ENCODE measurements around the gene RAB11B.

RAB11B gene

DNA sequence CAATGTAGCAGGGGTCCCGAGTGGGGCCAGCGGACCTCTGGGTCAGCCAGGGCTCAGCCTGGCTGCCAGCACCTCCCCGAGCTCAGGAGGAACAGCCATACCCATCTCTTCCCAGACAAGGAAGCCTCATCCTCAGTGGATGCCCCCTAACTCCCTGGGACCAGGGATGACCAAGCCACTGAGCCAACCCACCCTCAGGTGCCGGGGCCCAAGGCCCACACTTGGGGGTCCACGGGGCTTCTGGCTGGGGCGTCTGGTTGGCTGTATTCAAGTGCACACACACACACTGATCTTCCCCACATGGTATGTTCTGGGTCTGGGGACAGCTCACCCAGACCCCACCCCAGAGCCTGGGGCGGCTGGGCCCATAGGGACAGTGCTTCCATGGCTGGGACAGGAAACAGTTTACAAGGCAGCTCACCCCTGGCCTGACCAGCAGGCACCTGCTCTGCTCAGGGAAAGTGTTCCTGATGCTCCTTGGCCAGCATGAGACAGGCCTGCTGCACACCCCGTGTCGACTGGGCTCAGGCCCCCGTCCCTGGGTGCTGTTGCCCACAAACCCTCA, 7.7 kb downstream of the RAB11B start:
- H3K36me3 ChIP-seq (ENCODE audit: insufficient read depth, low read length) = peaks cover 21% of the 10 kb centered on the region; the same call in 1 of the 2 replicates
- H2AFZ ChIP-seq (ENCODE audit: low read length) = no peak overlapping the region
- H4K20me1 ChIP-seq (ENCODE audit: insufficient read depth, low read length, poor library complexity, severe bottlenecking) = peaks cover 43% of the 10 kb centered on the region
- H3K9me3 ChIP-seq (ENCODE audit: insufficient read depth, low read depth, low read length) = no peaks in the 10 kb centered on the region
- H3K27me3 ChIP-seq (ENCODE audit: insufficient read depth, low read length, poor library complexity, severe bottlenecking) = no peaks in the 10 kb centered on the region
- peaks cover 11% of the 10 kb centered on the region for H3K4me1 ChIP-seq (ENCODE audit: insufficient read depth, low read length, poor library complexity, severe bottlenecking)
- H3K4me3 ChIP-seq (ENCODE audit: low read length, poor library complexity, severe bottlenecking) = no peak overlapping the region
- H3K9ac ChIP-seq (ENCODE audit: low read depth, low read length, poor library complexity, severe bottlenecking) = no peak overlapping the region
- H3K79me2 ChIP-seq (ENCODE audit: insufficient read depth, low read length) = peaks cover 67% of the 10 kb centered on the region
- TF ChIP-seq, protein P1, sequence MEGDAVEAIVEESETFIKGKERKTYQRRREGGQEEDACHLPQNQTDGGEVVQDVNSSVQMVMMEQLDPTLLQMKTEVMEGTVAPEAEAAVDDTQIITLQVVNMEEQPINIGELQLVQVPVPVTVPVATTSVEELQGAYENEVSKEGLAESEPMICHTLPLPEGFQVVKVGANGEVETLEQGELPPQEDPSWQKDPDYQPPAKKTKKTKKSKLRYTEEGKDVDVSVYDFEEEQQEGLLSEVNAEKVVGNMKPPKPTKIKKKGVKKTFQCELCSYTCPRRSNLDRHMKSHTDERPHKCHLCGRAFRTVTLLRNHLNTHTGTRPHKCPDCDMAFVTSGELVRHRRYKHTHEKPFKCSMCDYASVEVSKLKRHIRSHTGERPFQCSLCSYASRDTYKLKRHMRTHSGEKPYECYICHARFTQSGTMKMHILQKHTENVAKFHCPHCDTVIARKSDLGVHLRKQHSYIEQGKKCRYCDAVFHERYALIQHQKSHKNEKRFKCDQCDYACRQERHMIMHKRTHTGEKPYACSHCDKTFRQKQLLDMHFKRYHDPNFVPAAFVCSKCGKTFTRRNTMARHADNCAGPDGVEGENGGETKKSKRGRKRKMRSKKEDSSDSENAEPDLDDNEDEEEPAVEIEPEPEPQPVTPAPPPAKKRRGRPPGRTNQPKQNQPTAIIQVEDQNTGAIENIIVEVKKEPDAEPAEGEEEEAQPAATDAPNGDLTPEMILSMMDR (conservative IDR thresholded peaks at IDR 0.05; ENCODE audit: low read length) = no peak
- TF ChIP-seq EZH2phosphoT487 (IDR thresholded peaks at IDR 0.05; ENCODE audit: borderline replicate concordance) = no peak
- H3K9me2 ChIP-seq (replicated peaks; ENCODE audit: low read depth, low read length) = no peaks in the 10 kb centered on the region
- H3F3A ChIP-seq (ENCODE audit: low read depth) = no peaks in the 10 kb centered on the region
- H3K4me2 ChIP-seq (ENCODE audit: low read depth, low read length, poor library complexity, severe bottlenecking) = no peak overlapping the region

DNA sequence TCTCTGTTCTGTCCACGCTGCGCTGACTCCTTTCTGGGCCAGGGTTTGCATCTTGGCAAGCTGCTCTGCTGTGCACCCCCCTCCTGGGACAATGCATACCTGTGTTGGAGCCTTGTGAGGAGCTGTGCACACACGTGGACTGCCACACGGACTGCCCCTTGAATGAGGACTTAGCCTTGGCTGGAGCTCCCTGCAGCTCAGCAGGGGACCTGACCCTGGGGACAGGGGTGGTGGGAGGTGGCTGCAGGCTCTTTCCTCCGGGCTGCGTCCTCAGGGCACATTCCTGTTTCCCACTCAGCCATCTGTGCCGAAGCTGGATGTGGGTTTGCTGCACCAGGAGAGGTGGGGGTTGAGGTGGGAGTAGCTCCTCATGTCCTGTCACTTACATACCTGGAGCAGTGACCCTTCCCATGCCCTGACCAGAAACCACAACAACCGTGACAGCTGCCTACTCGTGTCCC, 8.2 kb downstream of the RAB11B start:
- H3K79me2 ChIP-seq (ENCODE audit: insufficient read depth, low read length) = peaks cover 62% of the 10 kb centered on the region

DNA sequence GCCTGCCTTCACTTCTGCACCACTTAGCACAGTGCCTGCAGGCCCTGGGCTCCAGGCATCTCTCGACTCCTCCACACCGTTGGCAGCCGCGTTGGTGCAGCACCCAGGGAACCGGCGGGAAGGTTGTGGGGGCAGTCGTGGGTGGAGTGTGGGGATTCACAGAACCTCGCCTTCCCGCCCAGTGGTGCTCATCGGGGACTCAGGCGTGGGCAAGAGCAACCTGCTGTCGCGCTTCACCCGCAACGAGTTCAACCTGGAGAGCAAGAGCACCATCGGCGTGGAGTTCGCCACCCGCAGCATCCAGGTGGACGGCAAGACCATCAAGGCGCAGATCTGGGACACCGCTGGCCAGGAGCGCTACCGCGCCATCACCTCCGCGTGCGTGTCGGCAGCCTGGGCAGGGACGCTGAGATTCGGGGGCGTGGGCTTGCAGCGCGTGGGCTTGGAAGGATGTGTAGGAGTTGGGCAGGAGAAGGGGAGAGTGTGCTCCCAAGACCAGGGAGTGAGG, 9.6 kb downstream of the RAB11B start:
- Histone ChIP-seq H3K4me3 (ENCODE audit: low read length, poor library complexity, severe bottlenecking) (no peak overlapping the region), H3K9me3 (ENCODE audit: insufficient read depth, low read depth, low read length) (no peaks in the 10 kb centered on the region), H3F3A (ENCODE audit: low read depth) (no peaks in the 10 kb centered on the region), H3K79me2 (ENCODE audit: insufficient read depth, low read length) (peaks cover 48% of the 10 kb centered on the region), H3K9me2 (replicated peaks; ENCODE audit: low read depth, low read length) (no peaks in the 10 kb centered on the region), H2AFZ (ENCODE audit: low read length) (no peak overlapping the region), H3K4me2 (ENCODE audit: low read depth, low read length, poor library complexity, severe bottlenecking) (no peak overlapping the region), H3K4me1 (ENCODE audit: insufficient read depth, low read length, poor library complexity, severe bottlenecking) (peaks cover 5% of the 10 kb centered on the region), H4K20me1 (ENCODE audit: insufficient read depth, low read length, poor library complexity, severe bottlenecking) (peaks cover 25% of the 10 kb centered on the region), H3K36me3 (ENCODE audit: insufficient read depth, low read length) (peaks cover 31% of the 10 kb centered on the region; the same call in 1 of the 2 replicates), H3K9ac (ENCODE audit: low read depth, low read length, poor library complexity, severe bottlenecking) (no peak overlapping the region), H3K27me3 (ENCODE audit: insufficient read depth, low read length, poor library complexity, severe bottlenecking) (no peaks in the 10 kb centered on the region)
- TF ChIP-seq EZH2phosphoT487 (IDR thresholded peaks at IDR 0.05; ENCODE audit: borderline replicate concordance) = no peak
- TF ChIP-seq, protein P1 (conservative IDR thresholded peaks at IDR 0.05; ENCODE audit: low read length) = no peak

More for the DNA sequence above, 8.2 kb downstream of the RAB11B start:
- no peaks in the 10 kb centered on the region for H3K27me3 ChIP-seq (ENCODE audit: insufficient read depth, low read length, poor library complexity, severe bottlenecking)
- peaks cover 26% of the 10 kb centered on the region; the same call in 1 of the 2 replicates for H3K36me3 ChIP-seq (ENCODE audit: insufficient read depth, low read length)
- no peak overlapping the region for H2AFZ ChIP-seq (ENCODE audit: low read length)
- peaks cover 7% of the 10 kb centered on the region for H3K4me1 ChIP-seq (ENCODE audit: insufficient read depth, low read length, poor library complexity, severe bottlenecking)
- H3K9me3 ChIP-seq (ENCODE audit: insufficient read depth, low read depth, low read length) = no peaks in the 10 kb centered on the region
- H3K4me3 ChIP-seq (ENCODE audit: low read length, poor library complexity, severe bottlenecking) = no peak overlapping the region
- H3F3A ChIP-seq (ENCODE audit: low read depth) = no peaks in the 10 kb centered on the region
- TF ChIP-seq, protein P1 (conservative IDR thresholded peaks at IDR 0.05; ENCODE audit: low read length) = no peak
- TF ChIP-seq EZH2phosphoT487 (IDR thresholded peaks at IDR 0.05; ENCODE audit: borderline replicate concordance) = no peak
- H3K9me2 ChIP-seq (replicated peaks; ENCODE audit: low read depth, low read length) = no peaks in the 10 kb centered on the region
- H3K4me2 ChIP-seq (ENCODE audit: low read depth, low read length, poor library complexity, severe bottlenecking) = no peak overlapping the region
- H3K9ac ChIP-seq (ENCODE audit: low read depth, low read length, poor library complexity, severe bottlenecking) = no peak overlapping the region
- peaks cover 38% of the 10 kb centered on the region for H4K20me1 ChIP-seq (ENCODE audit: insufficient read depth, low read length, poor library complexity, severe bottlenecking)

All from Loucy (cell line).